Stomach (tissue), 9 donors: ENCODE results near the gene SMIM3. TPM values are rescaled to one million over a fixed set of nuclear protein-coding genes. Genes with fewer than 3 reads are reported as not detected.
"Not testable (repeated sequence)": the region's sequence is repeated elsewhere in the genome, so short reads cannot be mapped to it uniquely, and the experiment has no call there.

Source experiments
- DNase-seq, 2 donors: peaks; one replicate each; pipeline versions ENCODE4 v3.0.0 to v3.0.0-alpha.2; 2013 to 2019
- H3K27ac ChIP-seq, 5 donors: fragments of 200-600 bp in 4 of 5; sonication (generic) in 4 of 5; one replicate each; pipeline ENCODE4 v1.5.1; 2013 to 2019; ENCODE audit warnings: mild to moderate bottlenecking in 1 of 5, moderate library complexity in 1 of 5
- H3K27me3 ChIP-seq, 3 donors: fragments of 200-600 bp; sonication (generic); one replicate each; pipeline ENCODE4 v1.5.1; 2017 to 2019; ENCODE audit warnings: mixed run types in 1 of 3
- H3K36me3 ChIP-seq, 4 donors: fragments of 200-600 bp; sonication (generic); 1 replicate in 3 of 4; 2 replicates in 1 of 4; pipeline ENCODE4 v1.5.1; 2016 to 2019
- H3K4me1 ChIP-seq, 4 donors: fragments of 200-600 bp; sonication (generic); one replicate each; pipeline ENCODE4 v1.5.1; 2016 to 2019
- H3K4me3 ChIP-seq, 4 donors: fragments of 200-600 bp; sonication (generic) in 3 of 4; one replicate each; pipeline ENCODE4 v1.5.1; 2016 to 2019; ENCODE audit warnings: mild to moderate bottlenecking in 1 of 4
- H3K9me3 ChIP-seq, 4 donors: fragments of 200-600 bp; sonication (generic); one replicate each; pipeline ENCODE4 v1.5.1; 2016 to 2019
- CTCF ChIP-seq, 7 experiments: fragments of 450-650 bp in 4 of 7; fragments of 200-600 bp in 3 of 7; sonication (generic) in 3 of 7; IDR thresholded peaks; one replicate each; pipeline ENCODE4 v1.5.1; 2016 to 2019; ENCODE audit warnings: antibody characterized with exemption in 7 of 7, control low read depth in 2 of 7, mild to moderate bottlenecking in 1 of 7
- EP300 ChIP-seq: sonication (generic); formaldehyde crosslinking; IDR thresholded peaks from one replicate; pipeline ENCODE4 v1.6.1; 2017; ENCODE audit warnings: antibody characterized with exemption
- POLR2A ChIP-seq, 4 donors: fragments of 450-650 bp; IDR thresholded peaks; one replicate each; pipeline ENCODE4 v1.6.1; 2016; ENCODE audit warnings: antibody characterized with exemption in 4 of 4, control low read depth in 2 of 4, mild to moderate bottlenecking in 1 of 4, moderate library complexity in 1 of 4
- POLR2AphosphoS5 ChIP-seq, 3 donors: sonication (generic); formaldehyde crosslinking; IDR thresholded peaks; one replicate each; pipeline ENCODE4 v1.6.1; 2016; ENCODE audit warnings: antibody characterized with exemption in 3 of 3
- WGBS, 5 donors: extraction: QIAGEN DNeasy Blood & Tissue Kit in 3 of 5; methylation state at CpG; one replicate each; pipeline versions ENCODE4 v1.1.5 to v1.1.7; 2013 to 2018; 5-methylcytosine and 5-hydroxymethylcytosine counted together
- intact Hi-C: fragments of 100-400 bp; cut with DNase I; formaldehyde crosslinking; loops from one replicate; pipeline ENCODE4 v1.15.1; 2023; ENCODE audit warnings: low total_unique reads
- polyA plus RNA-seq, 3 donors: library from polyadenylated mRNA; stranded (reverse); fragments of 200-250 nt; gene quantifications; one replicate each; pipeline ENCODE4 v1.2.3, GENCODE V29; 2013
- total RNA-seq, 5 donors: library from RNA; depleted of rRNA; stranded (reverse); fragments of >200 nt; gene quantifications; one replicate each; pipeline versions ENCODE4 v1.1.0 to v1.2.3, GENCODE V29; 2014 to 2016
- donor health status: healthy with polysubstance abuse.
- donor health status: Bipolar disorder and iron deficiency.
- donor health status: healthy.

Gene SMIM3
- total and polyA plus RNA-seq, 8 donors = 9.9 to 63.8 (median 32.0) TPM

DNA sequence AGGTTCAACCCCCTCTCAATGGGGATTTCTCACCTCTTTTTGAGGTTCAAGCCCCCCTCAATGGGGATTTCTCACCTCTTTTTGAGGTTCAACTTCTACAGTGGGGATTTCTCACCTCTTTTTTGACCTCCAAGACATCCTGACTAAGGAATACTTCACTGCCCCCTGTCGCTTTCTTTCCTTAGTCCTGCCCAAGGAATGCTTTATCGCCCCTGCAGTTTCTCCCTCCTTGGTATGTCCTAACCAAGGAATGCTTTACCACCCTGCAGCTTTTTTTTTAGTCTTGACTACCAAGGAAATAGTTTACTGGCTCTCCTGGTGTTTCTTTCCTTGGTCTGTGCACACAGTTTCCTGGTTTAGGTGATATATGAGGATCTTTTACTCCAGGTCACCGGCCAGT, 58.1 kb downstream of the SMIM3 start:
- H3K4me1 ChIP-seq = no peaks in the 10 kb centered on the region
- H3K36me3 ChIP-seq = no peaks in the 10 kb centered on the region
- peaks cover 0 to 22% (median 3%) of the 10 kb centered on the region in 4 donors for H3K9me3 ChIP-seq
- TF ChIP-seq POLR2A (IDR thresholded peaks at IDR 0.05) (no peak), CTCF (IDR thresholded peaks at IDR 0.05) (no peak), POLR2AphosphoS5 (IDR thresholded peaks at IDR 0.05) (no peak), EP300 (no peak)
- H3K27me3 ChIP-seq = no peaks in the 10 kb centered on the region
- no peak for DNase-seq
- no peak overlapping the region for H3K4me3 ChIP-seq
- 83 to 93% (median 91%) methylated on average over 3 of the region's 3 CpGs for WGBS, 5 donors
- intact Hi-C loops = no loop called here
- H3K27ac ChIP-seq = no peak overlapping the region

DNA sequence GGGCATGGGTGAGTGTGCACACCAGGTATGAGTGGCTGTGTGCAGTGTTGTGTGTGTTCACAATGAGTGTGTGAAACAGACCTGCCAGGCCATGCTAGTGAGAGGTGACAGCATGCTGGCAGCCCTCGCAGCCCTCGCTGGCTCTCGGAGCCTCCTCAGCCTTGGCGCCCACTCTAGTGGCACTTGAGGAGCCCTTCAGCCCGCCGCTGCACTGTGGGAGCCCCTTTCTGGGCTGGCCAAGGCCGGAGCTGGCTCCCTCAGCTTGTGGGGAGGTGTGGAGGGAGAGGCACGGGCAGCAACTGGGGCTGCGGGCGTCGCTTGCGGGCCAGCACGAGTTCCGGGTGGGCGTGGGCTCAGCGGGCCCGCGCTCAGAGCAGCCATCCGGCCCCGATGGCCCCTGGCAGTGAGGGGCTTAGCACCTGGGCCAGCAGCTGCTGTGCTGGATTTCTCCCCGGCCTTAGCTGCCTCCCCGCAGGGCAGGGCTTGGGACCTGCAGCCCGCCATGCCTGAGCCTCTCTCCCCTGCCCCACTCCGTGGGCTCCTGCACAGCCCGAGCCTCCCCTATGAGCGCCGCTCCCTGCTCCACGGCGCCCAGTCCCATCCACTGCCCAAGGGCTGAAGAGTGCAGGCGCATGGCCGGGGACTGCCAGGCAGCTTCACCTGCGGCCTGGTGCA, 66.8 kb downstream of the SMIM3 start:
- not testable (repeated sequence) for H3K4me3 ChIP-seq, H3K36me3 ChIP-seq, H3K9me3 ChIP-seq, H3K27ac ChIP-seq, H3K27me3 ChIP-seq, DNase-seq, H3K4me1 ChIP-seq
- intact Hi-C loops = loop anchor here (10.0 kb wide), 1 partner anchor 291 kb away; no protein-coding TSS in a partner anchor
- WGBS, 5 donors = 89 to 96% (median 90%) methylated on average over 9 to 32 of the region's 32 CpGs

- intact Hi-C loops = loop anchor here (10.0 kb wide), 1 partner anchor 291 kb away; no protein-coding TSS in a partner anchor
- H3K27me3 ChIP-seq, H3K4me1 ChIP-seq, H3K9me3 ChIP-seq, H3K36me3 ChIP-seq, DNase-seq, H3K4me3 ChIP-seq: not testable (repeated sequence)
- 65 to 78% (median 74%) methylated on average over 3 of the region's 3 CpGs for WGBS, 5 donors
- peak within 1 kb of the TSS in 1 of 5 donors; percentile 0 for H3K27ac ChIP-seq
Observed at GRCh38 chr5:150846308-150846653, 67.7 kb downstream of the SMIM3 start, which contains the start of gene IRGM. TSS of gene IRGM (plus strand) at chr5:150846521. CDS start at chr5:150848124, 1,603 bp downstream.

Other genes starting within 250 kb of the SMIM3 start
- gene SYNPO, start 138.1 kb upstream of the SMIM3 start, total RNA-seq = 10 to 100 TPM in 3 of 5 donors, 1 to 10 TPM in 2; 3.7 to 52.7 (median 20.1) TPM
- gene SYNPO, start 138.1 kb upstream of the SMIM3 start, polyA plus RNA-seq = 10 to 100 TPM; 12.6 to 42.3 (median 23.2) TPM
- under 1 TPM in 1 of 5 donors, not detected in 4; 0.55 TPM for gene MYOZ3, start 117.5 kb upstream of the SMIM3 start, total RNA-seq
- gene MYOZ3, start 117.5 kb upstream of the SMIM3 start, polyA plus RNA-seq = 1 to 10 TPM in 1 of 3 donors, under 1 TPM in 2; 0.23 to 1.8 (median 0.50) TPM
- 100 to 1,000 TPM in 1 of 5 donors, 10 to 100 TPM in 4; 22.8 to 116 (median 27.9) TPM for gene RBM22, start 77.7 kb upstream of the SMIM3 start, total RNA-seq
- 10 to 100 TPM; 18.9 to 28.0 (median 23.9) TPM for gene RBM22, start 77.7 kb upstream of the SMIM3 start, polyA plus RNA-seq
- gene DCTN4, start 19.7 kb upstream of the SMIM3 start, total RNA-seq = 100 to 1,000 TPM in 1 of 5 donors, 10 to 100 TPM in 4; 27.7 to 113 (median 54.7) TPM
- gene DCTN4, start 19.7 kb upstream of the SMIM3 start, polyA plus RNA-seq = 10 to 100 TPM; 16.1 to 30.7 (median 18.1) TPM
- 1 to 10 TPM in 1 of 5 donors, not detected in 4; 4.7 TPM for gene IRGM, start 67.8 kb downstream of the SMIM3 start, total RNA-seq
- gene IRGM, start 67.8 kb downstream of the SMIM3 start, polyA plus RNA-seq = not detected
- gene ZNF300, start 126.2 kb downstream of the SMIM3 start, total RNA-seq = 10 to 100 TPM in 2 of 5 donors, 1 to 10 TPM in 2, under 1 TPM in 1; 0.87 to 21.1 (median 8.7) TPM
- gene ZNF300, start 126.2 kb downstream of the SMIM3 start, polyA plus RNA-seq = 1 to 10 TPM; 1.4 to 9.9 (median 1.5) TPM
- 100 to 1,000 TPM in 4 of 5 donors, 10 to 100 TPM in 1; 70.5 to 828 (median 245) TPM for gene GPX3, start 241.8 kb downstream of the SMIM3 start, total RNA-seq
- gene GPX3, start 241.8 kb downstream of the SMIM3 start, polyA plus RNA-seq = 100 to 1,000 TPM; 232 to 715 (median 360) TPM